ENCODE measurements around the gene KSR2.

KSR2 gene

DNA sequence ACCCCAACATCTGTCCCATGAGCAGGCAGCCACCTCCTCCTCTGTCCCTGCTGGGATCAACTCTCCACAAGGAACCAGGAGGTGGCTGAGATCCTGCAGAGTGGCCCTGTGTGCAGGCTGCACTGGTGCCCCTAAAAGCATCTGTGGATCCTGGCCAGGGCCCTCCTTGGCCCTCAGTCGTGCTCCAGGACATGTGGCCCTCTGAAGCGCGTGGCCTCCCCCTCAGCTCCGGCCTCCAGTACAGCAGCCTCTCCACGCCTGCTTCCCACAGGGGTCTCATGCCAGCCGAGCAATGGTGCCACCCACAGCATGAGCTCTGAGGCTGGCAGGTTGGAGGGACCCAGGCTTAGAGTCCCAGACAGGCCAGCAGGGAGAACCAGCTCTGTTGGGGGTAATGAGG lies 530.0 kb downstream of the KSR2 start:
- Histone ChIP-seq H3K36me3 (no peaks in the 10 kb centered on the region), H3K4me1 (no peaks in the 10 kb centered on the region), H3K27me3 (peaks cover 0 to 23% of the 10 kb centered on the region in 2 donors), H3K9me3 (no peaks in the 10 kb centered on the region), H3K27ac (no peak overlapping the region), H3K4me3 (no peak overlapping the region)
- intact Hi-C loops (cut with DNase I; ENCODE audit: low total_unique reads), result no loop called here
- DNase-seq, result no peak
- TF ChIP-seq, protein P1, sequence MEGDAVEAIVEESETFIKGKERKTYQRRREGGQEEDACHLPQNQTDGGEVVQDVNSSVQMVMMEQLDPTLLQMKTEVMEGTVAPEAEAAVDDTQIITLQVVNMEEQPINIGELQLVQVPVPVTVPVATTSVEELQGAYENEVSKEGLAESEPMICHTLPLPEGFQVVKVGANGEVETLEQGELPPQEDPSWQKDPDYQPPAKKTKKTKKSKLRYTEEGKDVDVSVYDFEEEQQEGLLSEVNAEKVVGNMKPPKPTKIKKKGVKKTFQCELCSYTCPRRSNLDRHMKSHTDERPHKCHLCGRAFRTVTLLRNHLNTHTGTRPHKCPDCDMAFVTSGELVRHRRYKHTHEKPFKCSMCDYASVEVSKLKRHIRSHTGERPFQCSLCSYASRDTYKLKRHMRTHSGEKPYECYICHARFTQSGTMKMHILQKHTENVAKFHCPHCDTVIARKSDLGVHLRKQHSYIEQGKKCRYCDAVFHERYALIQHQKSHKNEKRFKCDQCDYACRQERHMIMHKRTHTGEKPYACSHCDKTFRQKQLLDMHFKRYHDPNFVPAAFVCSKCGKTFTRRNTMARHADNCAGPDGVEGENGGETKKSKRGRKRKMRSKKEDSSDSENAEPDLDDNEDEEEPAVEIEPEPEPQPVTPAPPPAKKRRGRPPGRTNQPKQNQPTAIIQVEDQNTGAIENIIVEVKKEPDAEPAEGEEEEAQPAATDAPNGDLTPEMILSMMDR (IDR thresholded peaks at IDR 0.05), result no peak

- no peaks in the 10 kb centered on the region for H3K4me1 ChIP-seq
- no peak overlapping the region for H3K4me3 ChIP-seq
- no peak overlapping the region for H3K27ac ChIP-seq
- peaks cover 0 to 23% of the 10 kb centered on the region in 2 donors for H3K27me3 ChIP-seq
- no peaks in the 10 kb centered on the region for H3K9me3 ChIP-seq
- TF ChIP-seq, protein P1 (IDR thresholded peaks at IDR 0.05), result no peak
- no peak for DNase-seq
- H3K36me3 ChIP-seq, result no peaks in the 10 kb centered on the region
- intact Hi-C loops (cut with DNase I; ENCODE audit: low total_unique reads), result no loop called here
These were observed 531.1 kb downstream of the KSR2 start for GRCh38 chr12:117437516-117438255.

DNA sequence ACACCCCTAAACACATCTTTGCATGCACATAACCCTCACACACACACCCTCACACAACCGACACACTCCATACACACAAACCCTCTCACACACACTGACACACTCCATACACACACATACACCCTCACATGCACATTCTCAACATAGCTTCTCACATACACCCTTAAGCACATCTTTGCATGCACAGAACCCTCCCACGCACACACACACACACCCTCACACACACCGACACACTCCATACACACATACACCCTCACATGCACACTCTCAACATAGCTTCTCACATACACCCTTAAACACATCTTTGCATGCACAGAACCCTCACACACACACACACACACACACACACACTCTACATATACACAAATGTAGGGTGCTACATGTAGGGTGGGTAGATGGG lies 534.9 kb downstream of the KSR2 start:
- TF ChIP-seq, protein P1 (IDR thresholded peaks at IDR 0.05), result no peak
- Histone ChIP-seq H3K27ac (no peak overlapping the region), H3K9me3 (no peaks in the 10 kb centered on the region), H3K36me3 (no peaks in the 10 kb centered on the region), H3K4me1 (no peaks in the 10 kb centered on the region), H3K4me3 (no peak overlapping the region), H3K27me3 (peaks cover 0 to 10% of the 10 kb centered on the region in 2 donors)
- no peak for DNase-seq
- intact Hi-C loops (cut with DNase I; ENCODE audit: low total_unique reads), result no loop called here

DNA sequence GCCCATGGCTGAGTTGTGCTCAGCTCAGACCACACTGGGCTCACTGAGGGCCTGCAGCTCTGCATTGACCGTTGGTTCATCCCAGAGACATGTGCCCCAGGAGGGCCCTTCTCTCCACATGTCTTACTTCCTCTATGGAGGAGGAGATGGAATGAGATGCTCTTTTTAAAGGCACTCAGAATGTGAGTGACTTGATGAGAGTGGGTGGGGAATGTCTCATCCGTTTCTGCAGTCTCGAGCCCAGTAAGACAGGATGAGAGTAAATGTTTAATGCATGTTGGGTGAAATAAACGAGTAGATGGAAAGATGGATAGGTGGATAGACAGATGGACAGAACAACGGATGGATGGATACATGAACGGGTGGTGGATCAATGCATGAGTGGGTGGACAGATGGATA lies 538.5 kb downstream of the KSR2 start:
- intact Hi-C loops (cut with DNase I; ENCODE audit: low total_unique reads), result no loop called here
- H3K4me3 ChIP-seq, result no peak overlapping the region
- H3K27me3 ChIP-seq, result no peaks in the 10 kb centered on the region
- H3K4me1 ChIP-seq, result no peaks in the 10 kb centered on the region
- DNase-seq, result no peak
- H3K9me3 ChIP-seq, result no peaks in the 10 kb centered on the region
- H3K27ac ChIP-seq, result no peak overlapping the region
- H3K36me3 ChIP-seq, result no peaks in the 10 kb centered on the region
- TF ChIP-seq, protein P1 (IDR thresholded peaks at IDR 0.05), result no peak

DNA sequence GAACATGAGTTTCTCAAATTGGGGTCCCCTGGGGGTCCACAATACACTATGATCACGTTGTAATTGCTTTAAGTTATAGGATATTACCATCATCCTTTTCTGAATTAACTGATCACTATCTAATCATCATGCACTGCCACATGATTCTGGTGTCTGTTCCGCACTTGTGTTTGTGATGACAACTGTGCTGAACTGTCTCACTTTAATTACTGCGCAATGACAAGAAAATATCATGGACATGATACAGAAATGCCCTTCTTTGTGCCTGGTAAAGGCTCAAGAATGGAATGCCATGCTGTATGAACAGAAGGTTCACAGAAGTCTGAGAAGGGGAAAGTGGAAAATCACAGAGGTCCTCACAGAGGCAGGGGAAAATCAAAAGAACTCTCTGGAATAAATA lies 541.6 kb downstream of the KSR2 start:
- DNase-seq, result no peak
- Histone ChIP-seq H3K9me3 (no peaks in the 10 kb centered on the region), H3K27me3 (no peaks in the 10 kb centered on the region), H3K4me1 (no peaks in the 10 kb centered on the region), H3K27ac (no peak overlapping the region), H3K4me3 (no peak overlapping the region), H3K36me3 (no peaks in the 10 kb centered on the region)
- TF ChIP-seq, protein P1 (IDR thresholded peaks at IDR 0.05), result no peak
- intact Hi-C loops (cut with DNase I; ENCODE audit: low total_unique reads), result loop anchor here (5.0 kb wide), 1 partner anchor 425 kb away; no protein-coding TSS in a partner anchor
